Measurements from ENCODE around the gene KSR1. TPM values are rescaled to one million over a fixed set of nuclear protein-coding genes. Genes with fewer than 3 reads are reported as not detected.

The KSR1 gene
- total and polyA plus RNA-seq, 10 of the 15 experiments (the other 5 are each of a cell fraction or from before 2014, with no cell fraction given): 0.97 to 66.6 (median 22.9) TPM

DNA sequence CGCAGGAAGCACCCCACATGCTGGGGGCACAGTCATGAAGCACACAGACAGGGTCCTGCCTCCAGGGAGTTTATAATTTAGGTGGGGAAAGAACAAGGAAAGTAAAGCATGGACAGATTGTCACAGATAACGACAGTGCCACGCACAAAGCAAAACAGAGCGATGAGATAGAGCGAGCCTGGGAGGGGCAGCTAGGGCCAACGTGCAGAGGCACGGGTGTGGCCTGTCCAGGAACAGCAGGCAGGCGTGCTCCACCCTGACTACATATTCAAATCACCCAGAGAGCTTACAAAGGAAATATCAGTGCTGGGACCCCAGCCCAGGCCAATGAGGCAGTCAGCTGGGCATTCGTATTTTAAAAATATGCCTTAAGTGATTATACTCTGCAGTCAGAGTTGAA, 191.5 kb downstream of the KSR1 start:
- ATAC-seq (no peak), DNase-seq (ENCODE audit: low read depth, low spot score) (no peak), FAIRE-seq (no peak)
- ChIA-PET SMC1A (ENCODE audit: uncharacterized antibody, unreplicated experiment) (interaction anchor here (0.8 to 1.2 kb wide), 2 partner anchors 45 to 451 kb away, joined by 3 read pairs; no protein-coding TSS in a partner anchor), POLR2A (no interaction called here), RAD21 (ENCODE audit: unreplicated experiment) (interaction anchor here (1.1 to 1.2 kb wide), 2 partner anchors 161 to 293 kb away, joined by 3 to 5 read pairs; no protein-coding TSS in a partner anchor), CTCF (interaction anchor here (0.8 to 10.5 kb wide), 9 partner anchors 13 to 411 kb away, joined by 3 to 134 read pairs (median 4); no protein-coding TSS in a partner anchor)
- Histone ChIP-seq H3K27ac (ENCODE audit: control insufficient read depth, insufficient read depth) (no peak overlapping the region), H2AFZ (ENCODE audit: control insufficient read depth, low read depth, low read length) (no peak overlapping the region), H3K4me2 (ENCODE audit: control insufficient read depth, insufficient read depth) (no peak overlapping the region), H3K27me3 (replicated peaks in 1 of 2; ENCODE audit: control insufficient read depth in 2 of 2, insufficient read depth in 2 of 2, low read length in 1 of 2) (no peaks in the 10 kb centered on the region), H3K9me3 (replicated peaks; ENCODE audit: control insufficient read depth, insufficient read depth, low read length) (no peaks in the 10 kb centered on the region), H3K9ac (ENCODE audit: control insufficient read depth, insufficient read depth, low read length) (no peak overlapping the region), H3K4me3 (no peak overlapping the region), H4K20me1 (ENCODE audit: control insufficient read depth, insufficient read depth) (no peaks in the 10 kb centered on the region), H3K4me1 (ENCODE audit: control insufficient read depth, insufficient read depth, low read length) (no peaks in the 10 kb centered on the region), H3K36me3 (ENCODE audit: control insufficient read depth in 2 of 2, insufficient read depth in 2 of 2, low read length in 1 of 2) (peaks cover 5 to 14% of the 10 kb centered on the region in 2 experiments), H3K79me2 (ENCODE audit: control insufficient read depth, insufficient read depth, low read length) (no peaks in the 10 kb centered on the region)
- BruUV-seq (replicated peaks): no TSS peak
- WGBS (ENCODE audit: insufficient coverage, insufficient replicate concordance, low lambda C conversion rate, missing lambda C conversion rate): 62% methylated on average over 9 of the region's 9 CpGs
- in situ Hi-C loops (cut with MboI) (no loop called here), intact Hi-C loops (cut with micrococcal nuclease; ENCODE audit: unreplicated experiment) (no loop called here)
- TF ChIP-seq, protein P1, sequence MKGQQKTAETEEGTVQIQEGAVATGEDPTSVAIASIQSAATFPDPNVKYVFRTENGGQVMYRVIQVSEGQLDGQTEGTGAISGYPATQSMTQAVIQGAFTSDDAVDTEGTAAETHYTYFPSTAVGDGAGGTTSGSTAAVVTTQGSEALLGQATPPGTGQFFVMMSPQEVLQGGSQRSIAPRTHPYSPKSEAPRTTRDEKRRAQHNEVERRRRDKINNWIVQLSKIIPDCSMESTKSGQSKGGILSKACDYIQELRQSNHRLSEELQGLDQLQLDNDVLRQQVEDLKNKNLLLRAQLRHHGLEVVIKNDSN (IDR thresholded peaks at IDR 0.05; ENCODE audit: borderline replicate concordance, extremely low read length, insufficient read depth, low read depth, low read length): no peak
- TF ChIP-seq SIN3A (IDR thresholded peaks at IDR 0.05; ENCODE audit: low read depth, low read length) (no peak), KAT2A (conservative IDR thresholded peaks at IDR 0.05; ENCODE audit: control insufficient read depth, low read depth, low read length) (no peak), CBFB (IDR thresholded peaks at IDR 0.05; ENCODE audit: low read depth) (no peak), POU2F2 (IDR thresholded peaks at IDR 0.05; ENCODE audit: borderline replicate concordance, low read depth, low read length) (no peak), JUNB (IDR thresholded peaks at IDR 0.05) (no peak), FOXM1 (IDR thresholded peaks at IDR 0.05; ENCODE audit: low read depth, low read length) (no peak), MXI1 (IDR thresholded peaks at IDR 0.05; ENCODE audit: low read depth, low read length) (no peak), BMI1 (IDR thresholded peaks at IDR 0.05; ENCODE audit: borderline replicate concordance) (no peak), ZSCAN29 (IDR thresholded peaks at IDR 0.05) (no peak), GABPA (IDR thresholded peaks at IDR 0.05; ENCODE audit: low read depth) (no peak), YBX1 (IDR thresholded peaks at IDR 0.05) (no peak), ESRRA (IDR thresholded peaks at IDR 0.05; ENCODE audit: low read length) (no peak)
- TF ChIP-seq, protein P2, sequence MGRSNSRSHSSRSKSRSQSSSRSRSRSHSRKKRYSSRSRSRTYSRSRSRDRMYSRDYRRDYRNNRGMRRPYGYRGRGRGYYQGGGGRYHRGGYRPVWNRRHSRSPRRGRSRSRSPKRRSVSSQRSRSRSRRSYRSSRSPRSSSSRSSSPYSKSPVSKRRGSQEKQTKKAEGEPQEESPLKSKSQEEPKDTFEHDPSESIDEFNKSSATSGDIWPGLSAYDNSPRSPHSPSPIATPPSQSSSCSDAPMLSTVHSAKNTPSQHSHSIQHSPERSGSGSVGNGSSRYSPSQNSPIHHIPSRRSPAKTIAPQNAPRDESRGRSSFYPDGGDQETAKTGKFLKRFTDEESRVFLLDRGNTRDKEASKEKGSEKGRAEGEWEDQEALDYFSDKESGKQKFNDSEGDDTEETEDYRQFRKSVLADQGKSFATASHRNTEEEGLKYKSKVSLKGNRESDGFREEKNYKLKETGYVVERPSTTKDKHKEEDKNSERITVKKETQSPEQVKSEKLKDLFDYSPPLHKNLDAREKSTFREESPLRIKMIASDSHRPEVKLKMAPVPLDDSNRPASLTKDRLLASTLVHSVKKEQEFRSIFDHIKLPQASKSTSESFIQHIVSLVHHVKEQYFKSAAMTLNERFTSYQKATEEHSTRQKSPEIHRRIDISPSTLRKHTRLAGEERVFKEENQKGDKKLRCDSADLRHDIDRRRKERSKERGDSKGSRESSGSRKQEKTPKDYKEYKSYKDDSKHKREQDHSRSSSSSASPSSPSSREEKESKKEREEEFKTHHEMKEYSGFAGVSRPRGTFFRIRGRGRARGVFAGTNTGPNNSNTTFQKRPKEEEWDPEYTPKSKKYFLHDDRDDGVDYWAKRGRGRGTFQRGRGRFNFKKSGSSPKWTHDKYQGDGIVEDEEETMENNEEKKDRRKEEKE (IDR thresholded peaks at IDR 0.05): no peak
- TF ChIP-seq, protein P3, sequence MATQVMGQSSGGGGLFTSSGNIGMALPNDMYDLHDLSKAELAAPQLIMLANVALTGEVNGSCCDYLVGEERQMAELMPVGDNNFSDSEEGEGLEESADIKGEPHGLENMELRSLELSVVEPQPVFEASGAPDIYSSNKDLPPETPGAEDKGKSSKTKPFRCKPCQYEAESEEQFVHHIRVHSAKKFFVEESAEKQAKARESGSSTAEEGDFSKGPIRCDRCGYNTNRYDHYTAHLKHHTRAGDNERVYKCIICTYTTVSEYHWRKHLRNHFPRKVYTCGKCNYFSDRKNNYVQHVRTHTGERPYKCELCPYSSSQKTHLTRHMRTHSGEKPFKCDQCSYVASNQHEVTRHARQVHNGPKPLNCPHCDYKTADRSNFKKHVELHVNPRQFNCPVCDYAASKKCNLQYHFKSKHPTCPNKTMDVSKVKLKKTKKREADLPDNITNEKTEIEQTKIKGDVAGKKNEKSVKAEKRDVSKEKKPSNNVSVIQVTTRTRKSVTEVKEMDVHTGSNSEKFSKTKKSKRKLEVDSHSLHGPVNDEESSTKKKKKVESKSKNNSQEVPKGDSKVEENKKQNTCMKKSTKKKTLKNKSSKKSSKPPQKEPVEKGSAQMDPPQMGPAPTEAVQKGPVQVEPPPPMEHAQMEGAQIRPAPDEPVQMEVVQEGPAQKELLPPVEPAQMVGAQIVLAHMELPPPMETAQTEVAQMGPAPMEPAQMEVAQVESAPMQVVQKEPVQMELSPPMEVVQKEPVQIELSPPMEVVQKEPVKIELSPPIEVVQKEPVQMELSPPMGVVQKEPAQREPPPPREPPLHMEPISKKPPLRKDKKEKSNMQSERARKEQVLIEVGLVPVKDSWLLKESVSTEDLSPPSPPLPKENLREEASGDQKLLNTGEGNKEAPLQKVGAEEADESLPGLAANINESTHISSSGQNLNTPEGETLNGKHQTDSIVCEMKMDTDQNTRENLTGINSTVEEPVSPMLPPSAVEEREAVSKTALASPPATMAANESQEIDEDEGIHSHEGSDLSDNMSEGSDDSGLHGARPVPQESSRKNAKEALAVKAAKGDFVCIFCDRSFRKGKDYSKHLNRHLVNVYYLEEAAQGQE (IDR thresholded peaks at IDR 0.05; ENCODE audit: low read depth, low read length): no peak
- TF ChIP-seq, protein P4, sequence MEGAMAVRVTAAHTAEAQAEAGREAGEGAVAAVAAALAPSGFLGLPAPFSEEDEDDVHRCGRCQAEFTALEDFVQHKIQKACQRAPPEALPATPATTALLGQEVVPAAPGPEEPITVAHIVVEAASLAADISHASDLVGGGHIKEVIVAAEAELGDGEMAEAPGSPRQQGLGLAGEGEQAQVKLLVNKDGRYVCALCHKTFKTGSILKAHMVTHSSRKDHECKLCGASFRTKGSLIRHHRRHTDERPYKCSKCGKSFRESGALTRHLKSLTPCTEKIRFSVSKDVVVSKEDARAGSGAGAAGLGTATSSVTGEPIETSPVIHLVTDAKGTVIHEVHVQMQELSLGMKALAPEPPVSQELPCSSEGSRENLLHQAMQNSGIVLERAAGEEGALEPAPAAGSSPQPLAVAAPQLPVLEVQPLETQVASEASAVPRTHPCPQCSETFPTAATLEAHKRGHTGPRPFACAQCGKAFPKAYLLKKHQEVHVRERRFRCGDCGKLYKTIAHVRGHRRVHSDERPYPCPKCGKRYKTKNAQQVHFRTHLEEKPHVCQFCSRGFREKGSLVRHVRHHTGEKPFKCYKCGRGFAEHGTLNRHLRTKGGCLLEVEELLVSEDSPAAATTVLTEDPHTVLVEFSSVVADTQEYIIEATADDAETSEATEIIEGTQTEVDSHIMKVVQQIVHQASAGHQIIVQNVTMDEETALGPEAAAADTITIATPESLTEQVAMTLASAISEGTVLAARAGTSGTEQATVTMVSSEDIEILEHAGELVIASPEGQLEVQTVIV (IDR thresholded peaks at IDR 0.05; ENCODE audit: borderline replicate concordance, partially characterized antibody): no peak

All from GM12878 (cell line).